BE2C (cell line): ENCODE measurements around the gene SMPD3.

ENCODE experiments used
- DNase-seq: peaks from one replicate; pipeline ENCODE4 v3.0.0-alpha.2; 2020
- H3K27me3 ChIP-seq: fragments of 250-450 bp; sonication (Bioruptor Pico); 2 replicates; pipeline ENCODE4 v1.5.1; 2020; ENCODE audit warnings: mild to moderate bottlenecking
- H3K36me3 ChIP-seq: fragments of 250-450 bp; sonication (Bioruptor Pico); 2 replicates; pipeline ENCODE4 v1.5.1; 2020; ENCODE audit warnings: mild to moderate bottlenecking
- H3K4me1 ChIP-seq: fragments of 250-450 bp; sonication (Bioruptor Pico); 2 replicates; pipeline ENCODE4 v1.5.1; 2020
- H3K4me3 ChIP-seq: 2 replicates; pipeline ENCODE4 v1.5.1; 2011; ENCODE audit warnings: low read depth, low read length
- H3K9me3 ChIP-seq: fragments of 250-450 bp; sonication (Bioruptor Pico); 2 replicates; pipeline ENCODE4 v1.5.1; 2020
- TF ChIP-seq, protein P1 (sequence below): IDR thresholded peaks from 2 replicates; pipeline ENCODE4 v1.5.1; 2012; ENCODE audit warnings: mild to moderate bottlenecking, low read depth, low read length

The SMPD3 gene

DNA sequence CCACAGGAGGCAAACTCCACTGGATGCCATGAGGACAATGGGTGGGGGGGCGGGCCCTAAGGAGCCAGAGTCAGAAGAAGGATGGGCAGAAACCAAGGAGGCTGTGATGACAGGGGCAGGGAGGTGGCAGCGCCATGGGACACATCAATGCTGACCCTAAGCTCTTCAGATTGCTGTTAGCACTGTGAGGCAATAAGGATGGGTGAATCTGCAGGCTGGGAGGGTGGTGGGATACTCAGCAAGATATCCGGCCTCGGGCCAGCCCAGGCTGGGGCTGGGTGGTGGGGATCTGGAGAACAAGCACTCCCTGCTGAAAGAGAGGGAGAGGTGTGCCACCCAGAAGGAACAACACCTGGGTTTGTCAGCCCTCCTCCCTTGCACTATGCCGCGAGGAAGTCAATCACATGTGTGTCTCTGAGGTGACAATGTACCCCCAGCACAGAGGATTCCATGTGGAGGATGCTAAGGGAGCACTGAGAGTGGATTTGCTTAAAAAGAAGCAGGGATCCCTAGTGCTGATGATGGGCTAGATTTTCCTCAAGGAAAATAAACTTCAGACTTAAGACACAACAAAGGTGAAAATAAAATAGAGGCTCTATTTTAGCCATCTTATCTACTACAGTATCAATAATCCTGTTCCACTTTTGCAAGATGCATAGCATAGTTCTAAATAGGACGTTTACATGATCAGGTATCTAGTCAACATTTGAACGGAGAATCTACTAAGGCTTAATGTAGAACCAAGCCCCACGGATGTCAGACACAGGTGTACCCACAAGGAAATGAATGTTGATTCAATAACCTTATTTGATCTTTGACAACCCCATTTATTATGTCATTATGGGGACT lies 22.6 kb downstream of the SMPD3 start:
- H3K36me3 ChIP-seq, result no peaks in the 10 kb centered on the region
- no peaks in the 10 kb centered on the region for H3K27me3 ChIP-seq
- TF ChIP-seq, protein P1, sequence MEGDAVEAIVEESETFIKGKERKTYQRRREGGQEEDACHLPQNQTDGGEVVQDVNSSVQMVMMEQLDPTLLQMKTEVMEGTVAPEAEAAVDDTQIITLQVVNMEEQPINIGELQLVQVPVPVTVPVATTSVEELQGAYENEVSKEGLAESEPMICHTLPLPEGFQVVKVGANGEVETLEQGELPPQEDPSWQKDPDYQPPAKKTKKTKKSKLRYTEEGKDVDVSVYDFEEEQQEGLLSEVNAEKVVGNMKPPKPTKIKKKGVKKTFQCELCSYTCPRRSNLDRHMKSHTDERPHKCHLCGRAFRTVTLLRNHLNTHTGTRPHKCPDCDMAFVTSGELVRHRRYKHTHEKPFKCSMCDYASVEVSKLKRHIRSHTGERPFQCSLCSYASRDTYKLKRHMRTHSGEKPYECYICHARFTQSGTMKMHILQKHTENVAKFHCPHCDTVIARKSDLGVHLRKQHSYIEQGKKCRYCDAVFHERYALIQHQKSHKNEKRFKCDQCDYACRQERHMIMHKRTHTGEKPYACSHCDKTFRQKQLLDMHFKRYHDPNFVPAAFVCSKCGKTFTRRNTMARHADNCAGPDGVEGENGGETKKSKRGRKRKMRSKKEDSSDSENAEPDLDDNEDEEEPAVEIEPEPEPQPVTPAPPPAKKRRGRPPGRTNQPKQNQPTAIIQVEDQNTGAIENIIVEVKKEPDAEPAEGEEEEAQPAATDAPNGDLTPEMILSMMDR, result no peak
- DNase-seq, result no peak
- no peaks in the 10 kb centered on the region for H3K4me1 ChIP-seq
- H3K4me3 ChIP-seq, result no peak overlapping the region
- H3K9me3 ChIP-seq, result no peaks in the 10 kb centered on the region

DNA sequence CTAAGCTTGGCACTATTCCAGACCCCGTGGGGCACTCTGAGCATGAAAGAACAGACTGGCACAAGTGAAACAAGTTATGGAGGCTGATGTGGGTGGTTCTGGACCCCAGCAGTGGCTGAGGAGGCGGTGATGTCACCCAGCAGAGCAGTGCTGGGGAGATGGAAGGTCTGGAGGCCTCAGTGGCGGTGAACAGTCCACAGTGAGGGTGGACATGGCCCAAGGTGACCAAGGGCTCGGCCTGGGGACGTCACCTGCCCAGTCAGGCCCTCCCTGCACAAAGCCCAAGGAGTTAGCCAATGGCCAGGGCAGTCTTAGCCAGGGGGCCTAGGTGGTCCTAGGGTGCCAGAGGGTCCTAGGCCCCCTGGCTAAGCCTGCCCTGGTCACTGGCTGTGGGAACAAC lies 24.5 kb downstream of the SMPD3 start:
- DNase-seq, result no peak
- H3K36me3 ChIP-seq, result no peaks in the 10 kb centered on the region
- TF ChIP-seq, protein P1, result no peak
- no peaks in the 10 kb centered on the region for H3K4me1 ChIP-seq
- no peaks in the 10 kb centered on the region for H3K27me3 ChIP-seq
- no peaks in the 10 kb centered on the region for H3K9me3 ChIP-seq
- H3K4me3 ChIP-seq, result no peak overlapping the region

DNA sequence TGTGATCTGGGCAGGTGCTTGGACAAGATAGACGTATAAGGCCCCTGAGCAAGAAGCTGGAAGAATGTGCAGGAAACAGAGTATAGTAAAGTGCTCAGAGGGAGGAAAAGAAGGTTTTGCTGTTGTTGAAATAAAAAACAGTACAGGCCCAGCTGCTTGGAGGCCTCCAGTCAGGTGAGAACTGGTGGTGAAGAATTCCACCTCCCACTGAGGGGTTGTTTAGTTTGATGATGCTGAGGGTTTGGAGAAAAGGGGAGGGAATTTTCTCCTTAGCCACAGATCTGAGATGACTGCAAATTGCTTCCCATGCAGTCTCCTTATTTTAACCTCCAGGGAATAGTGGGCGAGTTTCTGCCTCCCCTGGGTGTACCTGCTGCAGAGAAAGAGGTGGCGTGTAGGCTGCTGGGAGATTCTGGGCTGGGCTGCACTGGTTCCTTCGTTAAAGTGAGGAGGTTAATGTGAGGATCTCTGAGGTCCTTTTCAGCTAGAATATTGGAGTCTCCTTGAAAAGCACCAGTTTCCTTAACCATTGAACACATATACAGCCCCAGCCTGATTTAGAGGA lies 25.8 kb downstream of the SMPD3 start:
- H3K4me3 ChIP-seq, result no peak overlapping the region
- DNase-seq, result no peak
- H3K36me3 ChIP-seq, result no peaks in the 10 kb centered on the region
- no peaks in the 10 kb centered on the region for H3K9me3 ChIP-seq
- H3K4me1 ChIP-seq, result no peaks in the 10 kb centered on the region; the same call in 1 of the 2 replicates
- TF ChIP-seq, protein P1, result no peak
- no peaks in the 10 kb centered on the region for H3K27me3 ChIP-seq

DNA sequence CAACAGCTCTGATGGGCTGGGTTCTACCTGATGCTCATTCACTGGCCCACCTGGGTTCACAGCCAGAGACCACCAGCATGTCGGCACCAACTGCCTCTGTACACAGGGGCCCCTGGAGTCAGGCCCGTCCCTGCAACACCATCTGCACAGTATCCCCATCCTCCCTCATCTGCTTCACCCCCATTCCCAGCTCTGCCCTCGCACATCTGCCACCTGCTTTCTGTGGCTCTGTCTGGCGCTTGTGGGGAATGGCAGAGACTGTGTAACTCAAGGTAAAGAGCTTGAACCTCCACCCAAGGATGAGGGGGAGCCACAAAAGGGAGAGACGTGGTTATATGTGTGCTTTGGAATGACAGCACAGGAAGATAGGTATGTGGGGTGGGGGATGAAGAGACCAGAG lies 27.2 kb downstream of the SMPD3 start:
- DNase-seq, result no peak

DNA sequence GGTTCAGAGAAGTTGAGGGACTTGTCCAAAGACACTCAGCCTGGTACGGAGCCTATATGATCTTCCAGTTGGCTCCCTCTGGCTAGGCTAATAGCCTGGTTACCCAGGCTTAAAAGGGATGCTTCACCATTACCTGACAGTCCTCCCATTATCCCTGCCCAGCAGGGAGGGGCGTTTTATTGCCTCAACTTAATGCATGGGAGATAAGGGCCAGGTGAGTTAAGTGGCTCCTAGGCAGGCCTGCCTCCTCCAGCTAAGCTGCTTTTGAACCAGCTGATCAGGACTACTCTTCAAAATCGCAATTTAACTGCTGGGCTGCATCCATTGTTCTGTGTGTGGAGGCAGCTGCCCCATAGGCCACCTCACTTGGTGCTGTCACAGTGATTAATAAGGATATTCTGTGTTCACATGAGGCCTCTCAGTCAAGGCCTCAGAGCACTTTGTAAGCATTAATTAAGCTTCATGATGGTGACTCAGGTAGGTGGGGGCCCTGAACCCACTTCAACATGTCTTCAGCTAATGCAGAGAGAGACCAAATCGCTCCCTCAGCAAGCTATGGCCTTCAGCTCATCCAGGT lies 27.9 kb downstream of the SMPD3 start:
- TF ChIP-seq, protein P1, result no peak
- Histone ChIP-seq H3K4me1 (no peaks in the 10 kb centered on the region; the same call in 1 of the 2 replicates), H3K36me3 (no peaks in the 10 kb centered on the region), H3K9me3 (no peaks in the 10 kb centered on the region), H3K4me3 (no peak overlapping the region), H3K27me3 (no peaks in the 10 kb centered on the region)
- no peak for DNase-seq

More for the DNA sequence above, 27.2 kb downstream of the SMPD3 start:
- H3K36me3 ChIP-seq, result no peaks in the 10 kb centered on the region
- H3K4me1 ChIP-seq, result no peaks in the 10 kb centered on the region; the same call in 1 of the 2 replicates
- no peaks in the 10 kb centered on the region for H3K27me3 ChIP-seq
- H3K4me3 ChIP-seq, result no peak overlapping the region
- TF ChIP-seq, protein P1, result no peak
- H3K9me3 ChIP-seq, result no peaks in the 10 kb centered on the region
